HCT116 (cell line): ENCODE data around the gene RMI2. TPM values are rescaled to one million over a fixed set of nuclear protein-coding genes. Genes with fewer than 3 reads are reported as not detected.

Source experiments
- ATAC-seq: fragments of 200-7000 bp; cut with Tn5 transposase; 2 replicates; pipeline ENCODE4 v1.9.1; 2020; ENCODE audit warnings: mild to moderate bottlenecking, moderate library complexity
- BruUV-seq: library from RNA; stranded (reverse); fragments of 400-500 nt; replicated peaks from 2 replicates; lab custom pipeline; 2021; lab: Mats Ljungman, UMichigan
- CTCF ChIA-PET: fragments of 300-600 bp; sonication (Branson Sonifier 250); formaldehyde crosslinking; loops from one replicate; lab custom pipeline; 2021; ENCODE audit warnings: antibody characterized with exemption; lab: Charles Lee
- POLR2A ChIA-PET: fragments of 300-600, 350-600 bp; sonication (Branson Sonifier 250); formaldehyde crosslinking; loops from one replicate; lab custom pipeline; 2021; ENCODE audit warnings: antibody characterized with exemption; lab: Charles Lee
- RAD21 ChIA-PET, 2 experiments: fragments of 300-600 bp; sonication (Branson Sonifier 250); formaldehyde crosslinking; loops; one replicate each; lab custom pipeline; 2023; ENCODE audit warnings: low total read pairs in 2 of 2; ENCODE audit not compliant: uncharacterized antibody in 2 of 2, unreplicated experiment in 2 of 2, low non-redundant PET in 1 of 2; lab: Charles Lee
- DNase-seq: peaks from one replicate; pipeline ENCODE4 v3.0.0-alpha.2; 2010; ENCODE audit warnings: low read depth, low spot score
- H2AFZ ChIP-seq: fragments of 200-600 bp; shearing (Covaris generic), sonication (generic); 2 replicates; pipeline ENCODE4 v1.6.1; 2017; ENCODE audit warnings: low read depth, mixed run types, mixed read lengths, antibody characterized with exemption, low read length; ENCODE audit not compliant: poor library complexity, severe bottlenecking
- H3K27ac ChIP-seq: 2 replicates; pipeline ENCODE4 v1.5.1; 2012; ENCODE audit warnings: low read depth, low read length
- H3K27me3 ChIP-seq: fragments of 200-600 bp; sonication (generic); 2 replicates; pipeline ENCODE4 v1.6.1; 2016; ENCODE audit warnings: mixed run types, low read length, mixed read lengths; ENCODE audit not compliant: insufficient read depth
- H3K36me3 ChIP-seq, 2 experiments: fragments of 200-500 bp in 1 of 2; fragments of 200-600 bp in 1 of 2; sonication (Bioruptor generic) in 1 of 2; sonication (generic) in 1 of 2; 2 replicates each; pipeline versions ENCODE4 v1.5.1 to v1.6.1; 2014 to 2016; ENCODE audit warnings: low read length in 2 of 2, inconsistent platforms in 1 of 2, mixed read lengths in 1 of 2, mixed run types in 1 of 2; ENCODE audit not compliant: insufficient read depth in 2 of 2, control insufficient read depth in 1 of 2
- H3K4me1 ChIP-seq, 2 experiments: fragments of 200-600 bp in 1 of 2; sonication (generic) in 1 of 2; 2 replicates each; pipeline versions ENCODE4 v1.5.1 to v1.6.1; 2012 to 2017; ENCODE audit warnings: low read length in 2 of 2, inconsistent platforms in 1 of 2, mild to moderate bottlenecking in 1 of 2, mixed read lengths in 1 of 2, mixed run types in 1 of 2, moderate library complexity in 1 of 2; ENCODE audit not compliant: insufficient read depth in 2 of 2, control insufficient read depth in 1 of 2
- H3K4me2 ChIP-seq: fragments of 200-600 bp; sonication (generic); 2 replicates; pipeline ENCODE4 v1.6.1; 2017; ENCODE audit warnings: mixed run types, low read length, mixed read lengths
- H3K4me3 ChIP-seq, 2 experiments: fragments of 200-600 bp in 1 of 2; sonication (generic) in 1 of 2; replicated peaks in 1 of 2; 2 replicates each; pipeline ENCODE4 v1.5.1; 2011 to 2016; ENCODE audit warnings: low read length in 2 of 2, control low read depth in 1 of 2, low read depth in 1 of 2, mild to moderate bottlenecking in 1 of 2, mixed read lengths in 1 of 2, mixed run types in 1 of 2
- H3K79me2 ChIP-seq: fragments of 200-600 bp; sonication (generic); 2 replicates; pipeline ENCODE4 v1.6.1; 2017; ENCODE audit warnings: mild to moderate bottlenecking, mixed run types, low read length, moderate library complexity, mixed read lengths; ENCODE audit not compliant: insufficient read depth
- H3K9ac ChIP-seq: fragments of 200-600 bp; sonication (generic); 2 replicates; pipeline ENCODE4 v1.6.1; 2016; ENCODE audit warnings: low read length, mixed read lengths
- H3K9me2 ChIP-seq: fragments of 200-600 bp; sonication (generic), shearing (Covaris generic); 2 replicates; pipeline ENCODE4 v1.6.1; 2017; ENCODE audit warnings: mixed run types, mild to moderate bottlenecking, moderate library complexity; ENCODE audit not compliant: insufficient read depth
- H3K9me3 ChIP-seq, 2 experiments: fragments of 200-500 bp in 1 of 2; fragments of 200-600 bp in 1 of 2; sonication (Bioruptor generic) in 1 of 2; sonication (generic) in 1 of 2; 2 replicates each; pipeline ENCODE4 v1.6.1; 2014 to 2017; ENCODE audit warnings: low read length in 2 of 2, mixed read lengths in 2 of 2, inconsistent platforms in 1 of 2, low read depth in 1 of 2, mild to moderate bottlenecking in 1 of 2, mixed run types in 1 of 2, moderate library complexity in 1 of 2; ENCODE audit not compliant: control insufficient read depth in 1 of 2, insufficient read depth in 1 of 2
- H4K20me1 ChIP-seq: fragments of 200-600 bp; sonication (generic), shearing (Covaris generic); 2 replicates; pipeline ENCODE4 v1.6.1; 2017; ENCODE audit warnings: mixed run types, mild to moderate bottlenecking, moderate library complexity; ENCODE audit not compliant: insufficient read depth
- CBX3 ChIP-seq: IDR thresholded peaks from 2 replicates; pipeline ENCODE4 v1.6.1; 2012; ENCODE audit warnings: low read depth
- CTCF ChIP-seq, 3 experiments: fragments of 200-600 bp in 1 of 3; sonication (generic) in 1 of 3; IDR thresholded peaks in 2 of 3; conservative IDR thresholded peaks in 1 of 3; 2 replicates each; pipeline ENCODE4 v1.5.1; 2012 to 2017; ENCODE audit warnings: low read depth in 2 of 3, low read length in 2 of 3, antibody characterized with exemption in 1 of 3, borderline replicate concordance in 1 of 3, control low read depth in 1 of 3, mild to moderate bottlenecking in 1 of 3, mixed read lengths in 1 of 3, mixed run types in 1 of 3, moderate library complexity in 1 of 3; ENCODE audit not compliant: insufficient read depth in 1 of 3
- EGR1 ChIP-seq: IDR thresholded peaks from 2 replicates; pipeline ENCODE4 v1.6.1; 2012; ENCODE audit warnings: low read depth
- ELF1 ChIP-seq: IDR thresholded peaks from 2 replicates; pipeline ENCODE4 v1.6.1; 2012; ENCODE audit warnings: low read depth, borderline replicate concordance
- EZH2 ChIP-seq: fragments of 200-600 bp; sonication (generic); IDR thresholded peaks from 2 replicates; pipeline ENCODE4 v1.6.1; 2017; ENCODE audit warnings: antibody characterized with exemption, mixed run types
- EZH2phosphoT487 ChIP-seq: fragments of 200-600 bp; IDR thresholded peaks from 2 replicates; pipeline ENCODE4 v1.6.1; 2018; ENCODE audit warnings: antibody characterized with exemption, borderline replicate concordance
- FOSL1 ChIP-seq: IDR thresholded peaks from 2 replicates; pipeline ENCODE4 v1.6.1; 2012; ENCODE audit warnings: low read depth
- POLR2AphosphoS5 ChIP-seq: IDR thresholded peaks from 2 replicates; pipeline ENCODE4 v1.6.1; 2011; ENCODE audit warnings: mild to moderate bottlenecking, low read depth, low read length, moderate library complexity
- RAD21 ChIP-seq: IDR thresholded peaks from 2 replicates; pipeline ENCODE4 v1.6.1; 2012; ENCODE audit warnings: low read depth, mild to moderate bottlenecking
- SRF ChIP-seq: IDR thresholded peaks from 2 replicates; pipeline ENCODE4 v1.6.1; 2012; ENCODE audit warnings: low read depth
- TCF7L2 ChIP-seq: IDR thresholded peaks from 2 replicates; pipeline ENCODE4 v1.7.0; 2011; ENCODE audit warnings: borderline replicate concordance, inconsistent platforms; ENCODE audit not compliant: insufficient read depth, insufficient read length; ENCODE audit errors: extremely low read depth
- YY1 ChIP-seq: IDR thresholded peaks from 2 replicates; pipeline ENCODE4 v1.6.1; 2011; ENCODE audit warnings: low read length, low read depth, moderate library complexity, mild to moderate bottlenecking; ENCODE audit not compliant: insufficient replicate concordance; ENCODE audit errors: extremely low read depth
- ZNF274 ChIP-seq: fragments of 200-500 bp; sonication (Bioruptor generic); IDR thresholded peaks from 2 replicates; pipeline ENCODE4 v1.6.1; 2014; ENCODE audit warnings: mild to moderate bottlenecking, low read depth, low read length, inconsistent platforms
- intact Hi-C: fragments of 100-400 bp; cut with micrococcal nuclease; formaldehyde crosslinking; loops from 2 replicates; pipeline ENCODE4 v1.10.0; 2022
- total RNA-seq: library from RNA; stranded (reverse); gene quantifications from one replicate; pipeline ENCODE4 v1.2.1, GENCODE V29; 2021; ENCODE audit not compliant: unreplicated experiment
- TF ChIP-seq, protein P1 (sequence below): IDR thresholded peaks from 2 replicates; pipeline ENCODE4 v1.6.1; 2012
- TF ChIP-seq, protein P2 (sequence below): IDR thresholded peaks from 2 replicates; pipeline ENCODE4 v1.6.1; 2012; ENCODE audit warnings: low read depth

Gene RMI2
- total RNA-seq, 1 experiment from 2014 or later, result 19.9 TPM

GRCh38 chr16:11339075-11339474, 6.2 kb upstream of the RMI2 start:
- Histone ChIP-seq H3K4me1 (peaks cover 0 to 9% of the 10 kb centered on the region in 2 experiments; a peak in 2 of 4 replicates), H3K9me3 (no peaks in the 10 kb centered on the region), H3K79me2 (no peaks in the 10 kb centered on the region), H3K27me3 (no peaks in the 10 kb centered on the region), H3K27ac (no peak overlapping the region), H3K36me3 (no peaks in the 10 kb centered on the region), H2AFZ (no peak overlapping the region), H3K9ac (no peak overlapping the region), H3K4me3 (no peak overlapping the region), H3K4me2 (no peak overlapping the region), H3K9me2 (no peaks in the 10 kb centered on the region), H4K20me1 (no peaks in the 10 kb centered on the region)
- DNase-seq (no peak), ATAC-seq (no peak)
- TF ChIP-seq YY1 (no peak), ZNF274 (no peak), POLR2AphosphoS5 (no peak), TCF7L2 (no peak), SRF (no peak), FOSL1 (no peak)
- TF ChIP-seq, protein P1, sequence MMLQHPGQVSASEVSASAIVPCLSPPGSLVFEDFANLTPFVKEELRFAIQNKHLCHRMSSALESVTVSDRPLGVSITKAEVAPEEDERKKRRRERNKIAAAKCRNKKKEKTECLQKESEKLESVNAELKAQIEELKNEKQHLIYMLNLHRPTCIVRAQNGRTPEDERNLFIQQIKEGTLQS, result no peak
- intact Hi-C loops, result no loop called here
- BruUV-seq, result no TSS peak
- CTCF ChIA-PET, result no interaction called here
- RAD21 ChIA-PET, result no interaction called here
- POLR2A ChIA-PET, result no interaction called here

DNA sequence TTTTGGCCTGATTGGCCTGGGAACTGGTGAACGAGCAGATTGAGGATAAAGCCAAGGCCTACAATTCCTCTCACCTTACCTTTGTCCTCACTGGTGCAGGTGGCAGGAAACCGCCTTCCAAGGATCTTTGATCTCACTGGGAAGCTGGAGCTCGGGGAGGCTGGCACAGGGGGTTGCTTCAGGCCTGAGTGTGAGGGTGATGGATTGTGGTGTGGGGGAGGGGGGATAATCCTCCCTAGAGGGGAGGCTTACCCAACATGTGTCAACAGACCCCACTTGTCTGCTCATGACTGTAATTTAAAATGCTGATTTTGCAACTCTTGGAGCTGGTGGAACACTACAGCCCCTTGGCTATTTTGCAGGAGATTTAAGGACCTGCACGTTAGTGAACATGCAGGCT, 4.5 kb upstream of the RMI2 start:
- POLR2A ChIA-PET, result no interaction called here
- peaks cover 2% of the 10 kb centered on the region; the same call in 1 of the 2 replicates for H3K79me2 ChIP-seq
- no peak overlapping the region for H2AFZ ChIP-seq
- H3K4me3 ChIP-seq, result no peak overlapping the region
- H3K4me1 ChIP-seq, result peaks cover 0 to 16% of the 10 kb centered on the region in 2 experiments; a peak in 2 of 4 replicates
- no peak overlapping the region for H3K27ac ChIP-seq
- RAD21 ChIA-PET, result no interaction called here
- H3K36me3 ChIP-seq, result no peaks in the 10 kb centered on the region
- DNase-seq (no peak), ATAC-seq (no peak)
- no peak overlapping the region for H3K4me2 ChIP-seq
- CTCF ChIA-PET, result no interaction called here
- H4K20me1 ChIP-seq, result no peaks in the 10 kb centered on the region
- intact Hi-C loops, result no loop called here
- H3K9me3 ChIP-seq, result no peaks in the 10 kb centered on the region
- no peaks in the 10 kb centered on the region for H3K9me2 ChIP-seq
- BruUV-seq, result no TSS peak
- H3K27me3 ChIP-seq, result no peaks in the 10 kb centered on the region
- no peak overlapping the region for H3K9ac ChIP-seq
- no peak for TF ChIP-seq ELF1
- no peak for TF ChIP-seq CTCF (IDR thresholded peaks at IDR 0.05 in 2 of 3, conservative IDR thresholded peaks at IDR 0.05 in 1 of 3; ENCODE audit: borderline replicate concordance in 1 of 3, insufficient read depth in 1 of 3, low read depth in 2 of 3, low read length in 2 of 3)
- no peak for TF ChIP-seq YY1
- TF ChIP-seq EZH2, result no peak
- no peak for TF ChIP-seq EGR1
- TF ChIP-seq TCF7L2, result no peak
- TF ChIP-seq, protein P2, sequence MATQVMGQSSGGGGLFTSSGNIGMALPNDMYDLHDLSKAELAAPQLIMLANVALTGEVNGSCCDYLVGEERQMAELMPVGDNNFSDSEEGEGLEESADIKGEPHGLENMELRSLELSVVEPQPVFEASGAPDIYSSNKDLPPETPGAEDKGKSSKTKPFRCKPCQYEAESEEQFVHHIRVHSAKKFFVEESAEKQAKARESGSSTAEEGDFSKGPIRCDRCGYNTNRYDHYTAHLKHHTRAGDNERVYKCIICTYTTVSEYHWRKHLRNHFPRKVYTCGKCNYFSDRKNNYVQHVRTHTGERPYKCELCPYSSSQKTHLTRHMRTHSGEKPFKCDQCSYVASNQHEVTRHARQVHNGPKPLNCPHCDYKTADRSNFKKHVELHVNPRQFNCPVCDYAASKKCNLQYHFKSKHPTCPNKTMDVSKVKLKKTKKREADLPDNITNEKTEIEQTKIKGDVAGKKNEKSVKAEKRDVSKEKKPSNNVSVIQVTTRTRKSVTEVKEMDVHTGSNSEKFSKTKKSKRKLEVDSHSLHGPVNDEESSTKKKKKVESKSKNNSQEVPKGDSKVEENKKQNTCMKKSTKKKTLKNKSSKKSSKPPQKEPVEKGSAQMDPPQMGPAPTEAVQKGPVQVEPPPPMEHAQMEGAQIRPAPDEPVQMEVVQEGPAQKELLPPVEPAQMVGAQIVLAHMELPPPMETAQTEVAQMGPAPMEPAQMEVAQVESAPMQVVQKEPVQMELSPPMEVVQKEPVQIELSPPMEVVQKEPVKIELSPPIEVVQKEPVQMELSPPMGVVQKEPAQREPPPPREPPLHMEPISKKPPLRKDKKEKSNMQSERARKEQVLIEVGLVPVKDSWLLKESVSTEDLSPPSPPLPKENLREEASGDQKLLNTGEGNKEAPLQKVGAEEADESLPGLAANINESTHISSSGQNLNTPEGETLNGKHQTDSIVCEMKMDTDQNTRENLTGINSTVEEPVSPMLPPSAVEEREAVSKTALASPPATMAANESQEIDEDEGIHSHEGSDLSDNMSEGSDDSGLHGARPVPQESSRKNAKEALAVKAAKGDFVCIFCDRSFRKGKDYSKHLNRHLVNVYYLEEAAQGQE, result no peak
- no peak for TF ChIP-seq EZH2phosphoT487
- no peak for TF ChIP-seq CBX3
- no peak for TF ChIP-seq FOSL1
- no peak for TF ChIP-seq RAD21
